C4-2B (cell line): ENCODE measurements around the gene LRRN4.

Experiments
- H3K27ac ChIP-seq: fragments of 450-650 bp; 2 replicates; pipeline ENCODE4 v1.5.1; 2017
- ZFX ChIP-seq: fragments of 450-650 bp; IDR thresholded peaks from 2 replicates; pipeline ENCODE4 v1.6.1; 2017
- TF ChIP-seq, protein P1 (sequence below): fragments of 450-650 bp; conservative IDR thresholded peaks from 2 replicates; pipeline ENCODE4 v1.5.1; 2017; ENCODE audit warnings: mild to moderate bottlenecking

Gene LRRN4

GRCh38 chr20:6029538-6029937 is 24.3 kb downstream of the LRRN4 start:
- TF ChIP-seq, protein P1, sequence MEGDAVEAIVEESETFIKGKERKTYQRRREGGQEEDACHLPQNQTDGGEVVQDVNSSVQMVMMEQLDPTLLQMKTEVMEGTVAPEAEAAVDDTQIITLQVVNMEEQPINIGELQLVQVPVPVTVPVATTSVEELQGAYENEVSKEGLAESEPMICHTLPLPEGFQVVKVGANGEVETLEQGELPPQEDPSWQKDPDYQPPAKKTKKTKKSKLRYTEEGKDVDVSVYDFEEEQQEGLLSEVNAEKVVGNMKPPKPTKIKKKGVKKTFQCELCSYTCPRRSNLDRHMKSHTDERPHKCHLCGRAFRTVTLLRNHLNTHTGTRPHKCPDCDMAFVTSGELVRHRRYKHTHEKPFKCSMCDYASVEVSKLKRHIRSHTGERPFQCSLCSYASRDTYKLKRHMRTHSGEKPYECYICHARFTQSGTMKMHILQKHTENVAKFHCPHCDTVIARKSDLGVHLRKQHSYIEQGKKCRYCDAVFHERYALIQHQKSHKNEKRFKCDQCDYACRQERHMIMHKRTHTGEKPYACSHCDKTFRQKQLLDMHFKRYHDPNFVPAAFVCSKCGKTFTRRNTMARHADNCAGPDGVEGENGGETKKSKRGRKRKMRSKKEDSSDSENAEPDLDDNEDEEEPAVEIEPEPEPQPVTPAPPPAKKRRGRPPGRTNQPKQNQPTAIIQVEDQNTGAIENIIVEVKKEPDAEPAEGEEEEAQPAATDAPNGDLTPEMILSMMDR, result no peak
- TF ChIP-seq ZFX, result no peak
- no peak overlapping the region for H3K27ac ChIP-seq

DNA sequence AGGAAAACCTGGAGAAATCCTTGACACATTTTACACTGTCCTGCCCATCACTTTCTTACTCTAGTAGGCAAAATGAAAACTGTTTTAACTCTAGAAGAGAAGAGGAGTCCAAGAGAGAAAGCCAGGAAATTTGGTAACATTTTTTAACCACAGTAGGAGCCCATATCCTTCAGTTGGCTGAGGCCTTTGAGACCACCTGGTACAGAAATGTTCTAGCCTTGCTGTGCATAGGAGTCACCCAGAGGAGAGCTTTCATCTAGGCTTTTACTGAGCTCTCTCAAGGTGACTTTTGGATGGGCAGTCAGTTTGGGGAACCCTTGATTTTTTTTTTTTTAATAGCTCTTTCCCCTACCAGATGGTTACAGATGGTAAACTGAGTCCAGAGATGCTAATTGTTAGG is 25.0 kb downstream of the LRRN4 start:
- no peak for TF ChIP-seq ZFX
- TF ChIP-seq, protein P1, result no peak
- H3K27ac ChIP-seq, result no peak overlapping the region

- no peak for TF ChIP-seq ZFX
- TF ChIP-seq, protein P1, result no peak
- no peak overlapping the region for H3K27ac ChIP-seq
Observed at GRCh38 chr20:6026051-6026450, 27.8 kb downstream of the LRRN4 start.

GRCh38 chr20:6024768-6025167 is 29.1 kb downstream of the LRRN4 start:
- no peak overlapping the region for H3K27ac ChIP-seq
- TF ChIP-seq, protein P1, result no peak
- TF ChIP-seq ZFX, result no peak

- H3K27ac ChIP-seq, result no peak overlapping the region
- no peak for TF ChIP-seq ZFX
- TF ChIP-seq, protein P1, result no peak
Observed at GRCh38 chr20:6017880-6018279, 36.0 kb downstream of the LRRN4 start.

DNA sequence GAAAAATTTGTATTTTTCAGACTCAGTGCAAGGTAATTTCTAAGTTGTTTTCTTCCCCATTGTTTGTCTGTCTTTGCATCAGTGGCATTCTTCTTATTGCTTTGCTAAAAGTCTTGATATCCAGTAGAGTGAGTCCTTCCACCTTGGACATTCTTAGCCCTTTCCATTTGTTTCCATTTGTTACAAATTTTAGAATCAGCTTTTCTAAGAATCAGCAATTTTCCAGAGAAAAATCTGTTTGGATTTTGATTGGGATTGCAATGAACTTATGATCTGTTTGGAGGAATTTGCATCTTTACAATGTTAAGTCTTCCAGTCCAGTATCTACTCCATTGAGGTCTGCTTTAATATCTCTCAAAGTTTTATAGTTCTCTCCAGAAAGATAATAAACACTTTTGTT is 36.4 kb downstream of the LRRN4 start:
- no peak overlapping the region for H3K27ac ChIP-seq
- no peak for TF ChIP-seq ZFX
- TF ChIP-seq, protein P1, result no peak

DNA sequence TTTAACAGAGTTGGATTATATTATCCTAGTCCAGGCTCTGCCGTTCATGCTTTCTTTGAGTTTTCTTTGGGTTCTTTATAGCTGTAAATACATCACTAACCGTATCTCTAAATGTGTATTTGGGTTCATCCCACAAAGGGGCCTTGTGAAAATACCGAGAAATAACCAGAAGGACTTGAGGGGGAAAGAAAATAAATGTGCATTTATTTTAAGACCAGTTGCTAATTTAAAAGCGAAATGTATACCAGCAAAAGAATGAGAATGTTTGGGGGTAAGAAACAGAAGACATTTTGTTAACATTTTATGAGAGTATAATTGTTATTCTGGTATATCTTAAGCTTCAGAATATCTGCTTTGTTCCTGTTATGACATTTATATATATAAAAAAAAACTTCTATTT is 38.9 kb downstream of the LRRN4 start:
- TF ChIP-seq ZFX, result no peak
- TF ChIP-seq, protein P1, result no peak
- H3K27ac ChIP-seq, result no peak overlapping the region

GRCh38 chr20:6014017-6014416 is 39.8 kb downstream of the LRRN4 start:
- TF ChIP-seq, protein P1, result no peak
- TF ChIP-seq ZFX, result no peak
- H3K27ac ChIP-seq, result no peak overlapping the region
